DMS 273 (cell line): ENCODE measurements around the gene PLCB4.

Source experiments
- DNase-seq: peaks from one replicate; lab custom pipeline; 2025; ENCODE audit not compliant: unreplicated experiment; lab: John Stamatoyannopoulos, UW

The PLCB4 gene

GRCh38 chr20:9100691-9101090 lies 31.8 kb downstream of the PLCB4 start:
- DNase-seq: peak; percentile 56

- DNase-seq: no peak
Measured at GRCh38 chr20:9102456-9102855, 33.6 kb downstream of the PLCB4 start.

GRCh38 chr20:9103955-9104354 lies 35.1 kb downstream of the PLCB4 start:
- peak; percentile 52 for DNase-seq

GRCh38 chr20:9108260-9108659 lies 39.4 kb downstream of the PLCB4 start:
- DNase-seq: no peak

GRCh38 chr20:9109566-9109965 lies 40.7 kb downstream of the PLCB4 start:
- no peak for DNase-seq

GRCh38 chr20:9110365-9110764 lies 41.5 kb downstream of the PLCB4 start:
- peak; percentile 10 for DNase-seq

GRCh38 chr20:9110916-9111432 lies 42.1 kb downstream of the PLCB4 start:
- peak; percentile 6 for DNase-seq

- DNase-seq: peak; percentile 15
Measured at GRCh38 chr20:9112541-9113515, 43.9 kb downstream of the PLCB4 start.

GRCh38 chr20:9114709-9115108 lies 45.8 kb downstream of the PLCB4 start:
- no peak for DNase-seq

- no peak for DNase-seq
Measured at GRCh38 chr20:9117548-9117947, 48.7 kb downstream of the PLCB4 start.

- DNase-seq: peak; percentile 97
Measured at GRCh38 chr20:9119776-9120175, 50.9 kb downstream of the PLCB4 start.

- DNase-seq: no peak
Measured at GRCh38 chr20:9121211-9121610, 52.3 kb downstream of the PLCB4 start.

GRCh38 chr20:9122571-9122970 lies 53.7 kb downstream of the PLCB4 start:
- DNase-seq: no peak

- no peak for DNase-seq
Measured at GRCh38 chr20:9126527-9126926, 57.6 kb downstream of the PLCB4 start.

GRCh38 chr20:9128568-9128967 lies 59.7 kb downstream of the PLCB4 start:
- DNase-seq: no peak

GRCh38 chr20:9129756-9130155 lies 60.9 kb downstream of the PLCB4 start:
- no peak for DNase-seq

GRCh38 chr20:9130521-9130920 lies 61.6 kb downstream of the PLCB4 start:
- DNase-seq: no peak

GRCh38 chr20:9131841-9132240 lies 63.0 kb downstream of the PLCB4 start:
- no peak for DNase-seq

GRCh38 chr20:9134346-9134745 lies 65.5 kb downstream of the PLCB4 start:
- DNase-seq: no peak

- no peak for DNase-seq
Measured at GRCh38 chr20:9136114-9136513, 67.2 kb downstream of the PLCB4 start.

GRCh38 chr20:9137001-9137400 lies 68.1 kb downstream of the PLCB4 start:
- DNase-seq: no peak

GRCh38 chr20:9139106-9139833 lies 70.4 kb downstream of the PLCB4 start:
- DNase-seq: no peak
